ENCODE measurements around the gene ANKS1B.

Gene ANKS1B

DNA sequence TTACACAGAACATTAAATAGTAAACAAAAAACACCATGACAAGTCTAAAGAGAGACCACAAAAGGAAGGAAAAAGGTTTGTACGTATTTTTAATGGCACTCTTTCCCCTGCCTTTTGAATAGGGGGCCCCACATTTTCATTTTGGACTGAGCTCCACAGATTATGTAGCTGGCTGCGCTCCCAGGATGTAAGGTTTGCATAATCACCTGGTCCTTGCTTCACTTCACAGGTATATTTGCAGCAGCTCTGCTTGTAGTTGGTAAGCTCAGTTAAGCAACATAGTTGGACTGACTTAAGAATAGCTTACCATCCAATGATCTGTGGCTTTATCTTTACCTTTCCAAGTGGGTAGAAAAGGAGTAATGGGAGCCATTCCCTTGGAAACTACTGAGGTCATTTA is 885.0 kb downstream of the ANKS1B start:
- DNase-seq: no peak

- no peak for DNase-seq
Observed at GRCh38 chr12:99097171-99097570, 887.6 kb downstream of the ANKS1B start.

GRCh38 chr12:99093166-99093565 is 891.6 kb downstream of the ANKS1B start:
- no peak for DNase-seq

GRCh38 chr12:99092100-99092851 is 892.5 kb downstream of the ANKS1B start:
- no peak for DNase-seq

DNA sequence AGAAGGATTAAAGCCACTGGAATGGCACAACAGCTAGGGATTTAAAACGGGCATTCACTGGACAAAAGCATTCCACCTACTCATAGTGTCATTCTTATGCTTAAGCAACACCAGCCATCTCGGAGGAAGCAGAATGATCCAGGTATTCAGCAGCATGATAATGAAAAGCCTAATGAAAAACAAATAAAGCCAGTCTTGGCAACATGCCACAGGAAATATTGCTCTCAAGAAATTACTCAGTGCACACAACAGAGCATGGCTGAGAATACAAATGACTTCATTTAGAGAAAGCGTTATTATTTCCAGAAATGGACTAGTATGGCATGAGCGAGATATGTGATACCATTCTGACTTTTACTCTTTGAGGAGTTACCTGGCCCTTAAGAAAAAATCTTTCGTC is 897.5 kb downstream of the ANKS1B start:
- DNase-seq: no peak

DNA sequence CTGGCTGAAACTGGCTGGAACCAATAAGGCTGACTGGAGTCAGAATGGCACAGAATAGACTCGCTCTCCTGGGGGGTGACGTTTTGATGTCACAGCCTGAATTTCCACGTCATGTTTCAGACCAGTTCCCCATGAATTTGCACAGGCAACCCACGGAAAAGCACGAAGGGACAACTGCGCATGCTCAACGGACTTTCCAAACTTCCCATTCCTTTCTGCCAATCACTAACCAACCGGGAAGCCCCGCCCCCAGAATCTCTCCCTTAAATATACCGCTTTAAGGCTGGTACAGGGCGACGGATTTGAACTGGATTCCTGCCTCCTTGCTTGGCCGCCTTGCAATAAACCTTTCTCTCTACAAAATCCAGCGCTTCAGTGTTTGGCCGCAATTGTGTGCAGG is 904.9 kb downstream of the ANKS1B start:
- no peak for DNase-seq

GRCh38 chr12:99068993-99069747 is 915.6 kb downstream of the ANKS1B start:
- no peak for DNase-seq

DNA sequence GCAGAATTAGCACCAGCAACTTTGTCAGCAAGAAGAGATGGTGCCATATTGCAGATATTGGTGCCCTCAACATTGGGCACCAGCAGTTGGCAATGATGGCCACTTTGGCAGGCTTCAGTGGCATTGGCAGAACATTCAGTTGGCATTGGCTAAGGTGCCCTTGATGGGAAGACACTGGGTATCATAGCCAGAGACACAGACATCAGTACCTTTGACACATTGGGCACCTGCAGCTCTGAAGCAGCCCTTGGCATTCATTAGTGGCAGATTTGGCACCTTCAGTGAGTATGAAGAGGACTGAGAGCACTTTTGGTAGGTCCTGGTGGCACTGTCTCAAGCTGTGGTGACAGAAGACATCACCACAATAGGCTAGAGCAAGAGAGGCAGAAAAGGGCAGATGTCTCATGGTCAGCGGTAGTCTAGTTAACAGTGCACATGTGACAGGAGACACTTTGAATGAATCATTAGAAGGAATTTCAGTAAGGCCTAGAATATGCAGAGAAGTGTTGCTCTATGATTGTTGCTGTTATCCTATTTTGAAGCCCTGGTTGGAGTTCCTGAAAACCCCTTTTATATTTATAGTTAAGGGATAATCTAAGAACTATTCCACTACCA is 917.5 kb downstream of the ANKS1B start:
- DNase-seq: no peak

- DNase-seq: no peak
Observed at GRCh38 chr12:99066726-99067125, 918.0 kb downstream of the ANKS1B start.

- no peak for DNase-seq
Observed at GRCh38 chr12:99063182-99063581, 921.6 kb downstream of the ANKS1B start.

- no peak for DNase-seq
Observed at GRCh38 chr12:99059824-99060511, 924.8 kb downstream of the ANKS1B start.

- DNase-seq: no peak
Observed at GRCh38 chr12:99057670-99058069, 927.1 kb downstream of the ANKS1B start.

GRCh38 chr12:99056186-99056585 is 928.5 kb downstream of the ANKS1B start:
- DNase-seq: no peak

GRCh38 chr12:99055299-99055698 is 929.4 kb downstream of the ANKS1B start:
- no peak for DNase-seq

DNA sequence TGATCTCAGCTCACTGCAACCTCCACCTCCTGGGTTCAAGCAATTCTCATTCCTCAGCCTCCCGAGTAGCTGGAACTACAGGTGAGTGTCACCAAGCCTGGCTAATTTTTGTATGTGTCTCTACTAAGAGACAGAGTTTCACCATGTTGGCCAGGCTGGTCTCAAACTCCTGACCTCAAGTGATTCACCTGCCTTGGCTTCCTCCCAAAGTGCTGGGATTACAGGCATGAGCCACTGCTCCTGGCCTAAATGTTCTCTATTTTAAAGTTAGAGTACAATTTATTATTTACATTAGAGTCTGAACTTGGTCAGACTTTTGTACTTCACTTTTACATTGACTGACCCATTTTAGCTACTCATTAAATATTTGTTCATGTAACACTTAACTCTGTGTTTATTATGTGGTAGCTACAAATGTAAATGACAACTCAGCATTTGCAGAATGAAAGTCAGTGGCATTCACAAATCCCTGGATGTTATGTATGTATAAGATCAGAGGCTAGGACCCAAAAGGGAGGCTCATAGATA is 930.1 kb downstream of the ANKS1B start:
- no peak for DNase-seq

GRCh38 chr12:99053616-99054362 is 930.9 kb downstream of the ANKS1B start:
- no peak for DNase-seq

GRCh38 chr12:99049774-99050173 is 935.0 kb downstream of the ANKS1B start:
- DNase-seq: no peak

DNA sequence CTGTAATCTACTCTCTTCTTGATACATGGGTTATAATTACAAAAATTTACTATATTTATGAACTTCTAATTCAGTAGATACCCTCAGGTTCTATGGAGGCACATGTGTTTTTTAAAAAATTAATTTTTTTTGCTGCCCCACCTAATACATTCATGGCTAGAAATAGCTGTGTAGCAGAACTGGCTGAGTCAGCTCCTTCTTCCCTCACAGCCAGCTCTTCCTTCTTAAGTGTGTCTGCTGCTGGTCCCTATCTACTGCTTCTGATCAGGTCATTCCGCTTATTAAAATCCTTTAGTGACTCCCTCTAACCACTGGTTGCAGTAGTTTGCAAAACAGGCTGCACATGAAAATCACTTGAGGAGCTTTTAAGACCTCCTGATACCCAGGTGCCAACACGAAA is 939.6 kb downstream of the ANKS1B start:
- no peak for DNase-seq

DNA sequence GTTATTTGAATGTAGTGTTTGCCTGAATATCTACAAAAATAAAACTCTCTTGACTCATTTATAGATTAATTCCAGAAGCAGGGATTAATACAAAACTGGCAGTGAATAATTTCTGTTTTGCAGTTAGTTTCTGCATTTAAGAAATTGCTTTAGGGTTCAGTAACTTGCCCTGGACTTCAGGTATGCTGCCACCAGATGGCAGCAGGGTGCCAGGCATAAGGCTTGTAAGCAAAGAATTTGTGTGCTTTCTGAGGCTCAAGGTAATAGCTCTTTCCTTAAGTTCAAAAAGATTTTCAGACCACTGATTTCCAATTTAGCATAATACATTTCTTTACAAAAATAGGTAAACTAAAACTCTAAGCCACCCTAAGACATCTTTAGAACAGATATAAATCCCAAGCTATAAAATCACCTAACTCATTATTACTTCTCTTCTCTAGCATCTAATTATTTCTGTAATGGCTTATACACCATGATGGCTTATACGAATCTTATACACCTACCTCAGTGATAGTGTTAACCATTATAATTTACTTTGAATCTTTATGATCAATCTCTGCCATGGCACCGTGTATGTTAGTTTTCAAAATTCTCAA is 941.3 kb downstream of the ANKS1B start:
- no peak for DNase-seq

DNA sequence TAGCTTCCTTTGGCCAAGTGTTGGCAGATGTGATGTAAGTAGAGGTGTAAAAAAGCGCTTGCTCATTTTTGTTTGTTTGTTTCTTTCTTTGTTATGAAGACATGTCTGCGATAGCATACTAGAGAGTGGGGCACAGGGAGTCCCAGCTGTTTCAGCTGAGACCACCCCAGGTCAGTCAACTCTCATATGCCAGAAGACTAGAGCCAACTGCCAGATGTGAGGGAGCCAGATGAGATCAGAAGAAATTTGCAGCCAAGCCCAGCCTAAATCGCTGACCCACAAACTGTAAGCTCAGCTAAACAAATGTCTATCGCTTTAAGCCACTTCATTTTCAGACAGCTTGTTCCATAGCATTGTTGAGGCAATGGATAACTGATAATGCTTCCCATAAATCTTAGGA is 942.5 kb downstream of the ANKS1B start:
- DNase-seq: no peak

GRCh38 chr12:99039367-99040120 is 945.2 kb downstream of the ANKS1B start:
- no peak for DNase-seq

Data from GF-D8 (cell line).